ENCODE measurements around the gene ARHGDIB. TPM values are rescaled to one million over a fixed set of nuclear protein-coding genes. Genes with fewer than 3 reads are reported as not detected.

The ARHGDIB gene
- total RNA-seq, 1 donor from 2014 or later = 680 TPM

GRCh38 chr12:15004421-15004820 lies 43.0 kb upstream of the ARHGDIB start:
- intact Hi-C loops (cut with micrococcal nuclease) = no loop called here
- TF ChIP-seq CTCF (IDR thresholded peaks at IDR 0.05) = no peak
- H3K27ac Mint-ChIP-seq = no peak overlapping the region
- DNase-seq (no peak), ATAC-seq (ENCODE audit: low read depth) (no peak)
- H3K9me3 Mint-ChIP-seq = no peaks in the 10 kb centered on the region
- ChIA-PET CTCF (interaction anchor here (1.1 kb wide), 1 partner anchor 56 kb away, joined by 3 read pairs; no protein-coding TSS in a partner anchor), POLR2A (no interaction called here)
- H3K36me3 Mint-ChIP-seq (ENCODE audit: low read depth) = no peaks in the 10 kb centered on the region
- H3K27me3 Mint-ChIP-seq = peaks cover 32% of the 10 kb centered on the region
- no peaks in the 10 kb centered on the region for H3K4me1 Mint-ChIP-seq
- H3K4me3 Mint-ChIP-seq = no peak overlapping the region

GRCh38 chr12:15001733-15002382 lies 40.5 kb upstream of the ARHGDIB start:
- ChIA-PET CTCF (interaction anchor here (0.7 to 1.3 kb wide), 2 partner anchors 156 to 278 kb away, joined by 3 to 5 read pairs; no protein-coding TSS in a partner anchor), POLR2A (no interaction called here)
- H3K4me3 Mint-ChIP-seq = no peak overlapping the region
- H3K27ac Mint-ChIP-seq = no peak overlapping the region
- no peak for TF ChIP-seq CTCF (IDR thresholded peaks at IDR 0.05)
- H3K36me3 Mint-ChIP-seq (ENCODE audit: low read depth) = no peaks in the 10 kb centered on the region
- intact Hi-C loops (cut with micrococcal nuclease) = no loop called here
- DNase-seq (no peak), ATAC-seq (ENCODE audit: low read depth) (no peak)
- H3K27me3 Mint-ChIP-seq = peaks cover 29% of the 10 kb centered on the region
- H3K9me3 Mint-ChIP-seq = no peaks in the 10 kb centered on the region
- H3K4me1 Mint-ChIP-seq = no peaks in the 10 kb centered on the region

- POLR2A ChIA-PET = no interaction called here
- peaks cover 4% of the 10 kb centered on the region for H3K4me1 Mint-ChIP-seq
- CTCF ChIA-PET = interaction anchor here (0.9 kb wide), 1 partner anchor 277 kb away, joined by 4 read pairs; no protein-coding TSS in a partner anchor
- intact Hi-C loops (cut with micrococcal nuclease) = no loop called here
- no peak overlapping the region for H3K27ac Mint-ChIP-seq
- no peak for DNase-seq
- ATAC-seq (ENCODE audit: low read depth) = no peak
- H3K27me3 Mint-ChIP-seq = peaks cover 21% of the 10 kb centered on the region
- H3K4me3 Mint-ChIP-seq = no peak overlapping the region
- H3K9me3 Mint-ChIP-seq = no peaks in the 10 kb centered on the region
- no peak for TF ChIP-seq CTCF (IDR thresholded peaks at IDR 0.05)
- no peaks in the 10 kb centered on the region for H3K36me3 Mint-ChIP-seq (ENCODE audit: low read depth)
Observed at GRCh38 chr12:15000575-15000974, 39.2 kb upstream of the ARHGDIB start.

- intact Hi-C loops (cut with micrococcal nuclease) = loop anchor here (5.0 to 10.0 kb wide), 3 partner anchors 267 to 763 kb away; no protein-coding TSS in a partner anchor
- Mint-ChIP-seq H3K4me3 (no peak overlapping the region), H3K27me3 (peaks cover 20% of the 10 kb centered on the region), H3K36me3 (ENCODE audit: low read depth) (no peaks in the 10 kb centered on the region), H3K4me1 (peaks cover 11% of the 10 kb centered on the region), H3K9me3 (no peaks in the 10 kb centered on the region), H3K27ac (no peak overlapping the region)
- TF ChIP-seq CTCF (IDR thresholded peaks at IDR 0.05) = no peak
- CTCF ChIA-PET = interaction anchor here (0.9 kb wide), 1 partner anchor 276 kb away, joined by 4 read pairs; no protein-coding TSS in a partner anchor
- POLR2A ChIA-PET = no interaction called here
- ATAC-seq (ENCODE audit: low read depth) (no peak), DNase-seq (no peak)
Observed at GRCh38 chr12:14999695-15000365, 38.4 kb upstream of the ARHGDIB start.

- H3K27ac Mint-ChIP-seq = no peak overlapping the region
- H3K36me3 Mint-ChIP-seq (ENCODE audit: low read depth) = no peaks in the 10 kb centered on the region
- ATAC-seq (ENCODE audit: low read depth) = no peak
- no peak for DNase-seq
- intact Hi-C loops (cut with micrococcal nuclease) = loop anchor here (5.0 to 10.0 kb wide), 3 partner anchors 268 to 762 kb away; no protein-coding TSS in a partner anchor
- H3K9me3 Mint-ChIP-seq = no peaks in the 10 kb centered on the region
- POLR2A ChIA-PET = no interaction called here
- CTCF ChIA-PET = no interaction called here
- H3K27me3 Mint-ChIP-seq = peaks cover 20% of the 10 kb centered on the region
- H3K4me1 Mint-ChIP-seq = peaks cover 18% of the 10 kb centered on the region
- no peak for TF ChIP-seq CTCF (IDR thresholded peaks at IDR 0.05)
- H3K4me3 Mint-ChIP-seq = no peak overlapping the region
Observed at GRCh38 chr12:14999021-14999694, 37.8 kb upstream of the ARHGDIB start.

Measured in activated B cell treated with CpG ODN at 0.5 μM for 24 hours (primary cell).